ENCODE measurements around the gene GAA. TPM values are rescaled to one million over a fixed set of nuclear protein-coding genes. Genes with fewer than 3 reads are reported as not detected.

Gene GAA
- polyA plus RNA-seq (2012; ENCODE audit: insufficient read depth, insufficient read length, low read depth): 47.0 TPM

DNA sequence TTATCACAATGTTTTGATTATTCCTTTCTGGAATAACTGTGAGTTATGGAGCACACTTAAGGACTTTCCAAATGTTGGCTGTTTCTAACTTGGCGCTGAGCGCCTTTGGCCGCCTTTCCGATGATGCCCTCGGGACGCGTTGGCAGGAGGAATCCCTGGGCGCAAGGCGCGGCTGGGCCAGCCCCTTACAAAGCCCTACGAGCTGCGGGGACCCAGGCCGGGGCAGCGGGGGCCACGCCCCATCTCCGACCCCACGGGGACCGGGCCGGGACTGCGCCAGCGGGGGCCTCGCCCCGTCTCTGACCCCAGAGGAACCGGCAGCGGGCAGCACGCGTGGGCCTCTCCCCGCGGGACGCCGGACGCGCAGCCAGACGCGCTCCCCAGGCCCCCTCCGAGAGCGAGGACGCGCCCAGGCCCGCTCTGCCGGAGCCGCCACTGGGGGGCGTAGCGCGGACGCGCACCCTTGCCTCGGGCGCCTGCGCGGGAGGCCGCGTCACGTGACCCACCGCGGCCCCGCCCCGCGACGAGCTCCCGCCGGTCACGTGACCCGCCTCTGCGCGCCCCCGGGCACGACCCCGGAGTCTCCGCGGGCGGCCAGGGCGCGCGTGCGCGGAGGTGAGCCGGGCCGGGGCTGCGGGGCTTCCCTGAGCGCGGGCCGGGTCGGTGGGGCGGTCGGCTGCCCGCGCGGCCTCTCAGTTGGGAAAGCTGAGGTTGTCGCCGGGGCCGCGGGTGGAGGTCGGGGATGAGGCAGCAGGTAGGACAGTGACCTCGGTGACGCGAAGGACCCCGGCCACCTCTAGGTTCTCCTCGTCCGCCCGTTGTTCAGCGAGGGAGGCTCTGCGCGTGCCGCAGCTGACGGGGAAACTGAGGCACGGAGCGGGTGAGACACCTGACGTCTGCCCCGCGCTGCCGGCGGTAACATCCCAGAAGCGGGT is at the start of gene GAA:
GAA (plus strand) TSS at position 571 of the 935 bp plus-strand sequence. CDS start 3,006 bp downstream, outside the sequence.
- no peaks in the 10 kb centered on the region for H3K27me3 ChIP-seq
- TF ChIP-seq, protein P1, sequence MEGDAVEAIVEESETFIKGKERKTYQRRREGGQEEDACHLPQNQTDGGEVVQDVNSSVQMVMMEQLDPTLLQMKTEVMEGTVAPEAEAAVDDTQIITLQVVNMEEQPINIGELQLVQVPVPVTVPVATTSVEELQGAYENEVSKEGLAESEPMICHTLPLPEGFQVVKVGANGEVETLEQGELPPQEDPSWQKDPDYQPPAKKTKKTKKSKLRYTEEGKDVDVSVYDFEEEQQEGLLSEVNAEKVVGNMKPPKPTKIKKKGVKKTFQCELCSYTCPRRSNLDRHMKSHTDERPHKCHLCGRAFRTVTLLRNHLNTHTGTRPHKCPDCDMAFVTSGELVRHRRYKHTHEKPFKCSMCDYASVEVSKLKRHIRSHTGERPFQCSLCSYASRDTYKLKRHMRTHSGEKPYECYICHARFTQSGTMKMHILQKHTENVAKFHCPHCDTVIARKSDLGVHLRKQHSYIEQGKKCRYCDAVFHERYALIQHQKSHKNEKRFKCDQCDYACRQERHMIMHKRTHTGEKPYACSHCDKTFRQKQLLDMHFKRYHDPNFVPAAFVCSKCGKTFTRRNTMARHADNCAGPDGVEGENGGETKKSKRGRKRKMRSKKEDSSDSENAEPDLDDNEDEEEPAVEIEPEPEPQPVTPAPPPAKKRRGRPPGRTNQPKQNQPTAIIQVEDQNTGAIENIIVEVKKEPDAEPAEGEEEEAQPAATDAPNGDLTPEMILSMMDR (IDR thresholded peaks at IDR 0.05; ENCODE audit: low read depth, low read length): peak; percentile 50
- H3K9me3 ChIP-seq: no peaks in the 10 kb centered on the region
- H3K36me3 ChIP-seq: no peaks in the 10 kb centered on the region
- H3K4me1 ChIP-seq: peaks cover 9% of the 10 kb centered on the region
- H3K4me3 ChIP-seq (ENCODE audit: low read depth, low read length): peak within 1 kb of the TSS; percentile 94
- peak; percentile 95 for DNase-seq

DNA sequence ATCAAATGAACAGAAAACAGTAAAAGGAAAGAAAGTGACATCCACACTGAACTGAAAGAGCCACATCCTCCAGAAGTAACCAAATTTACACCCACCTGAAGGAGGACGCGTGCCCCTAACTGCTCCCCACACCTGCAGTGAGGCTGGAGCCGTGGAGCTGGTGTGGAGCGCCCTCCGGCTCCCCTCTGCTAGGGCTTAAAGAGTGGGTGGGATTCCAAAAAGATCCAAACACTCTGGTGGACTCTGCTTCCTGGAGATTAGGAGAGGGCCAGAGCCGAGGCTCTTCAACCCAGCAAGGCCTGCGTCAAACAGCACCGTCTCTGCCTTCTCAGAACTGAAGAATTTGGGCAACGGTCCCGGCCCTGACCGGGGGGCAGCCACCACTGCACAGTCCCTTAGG is 49.7 kb upstream of the GAA start:
- Histone ChIP-seq H3K27me3 (no peaks in the 10 kb centered on the region), H3K4me1 (0 out of 2 replicates have a peak, but pooled peaks cover 3% of the 10 kb centered on the region), H3K4me3 (ENCODE audit: low read depth, low read length) (no peak overlapping the region), H3K36me3 (no peaks in the 10 kb centered on the region), H3K9me3 (no peaks in the 10 kb centered on the region)
- no peak for DNase-seq
- TF ChIP-seq, protein P1 (IDR thresholded peaks at IDR 0.05; ENCODE audit: low read depth, low read length): no peak

GRCh38 chr17:80053102-80053501 is 48.3 kb upstream of the GAA start:
- Histone ChIP-seq H3K9me3 (no peaks in the 10 kb centered on the region), H3K36me3 (no peaks in the 10 kb centered on the region), H3K27me3 (no peaks in the 10 kb centered on the region), H3K4me1 (no peaks in the 10 kb centered on the region), H3K4me3 (ENCODE audit: low read depth, low read length) (no peak overlapping the region)
- DNase-seq: no peak
- TF ChIP-seq, protein P1 (IDR thresholded peaks at IDR 0.05; ENCODE audit: low read depth, low read length): no peak

GRCh38 chr17:80055597-80055996 is 45.8 kb upstream of the GAA start:
- Histone ChIP-seq H3K27me3 (no peaks in the 10 kb centered on the region), H3K36me3 (no peaks in the 10 kb centered on the region), H3K4me3 (ENCODE audit: low read depth, low read length) (no peak overlapping the region), H3K9me3 (no peaks in the 10 kb centered on the region), H3K4me1 (no peaks in the 10 kb centered on the region)
- DNase-seq: no peak
- TF ChIP-seq, protein P1 (IDR thresholded peaks at IDR 0.05; ENCODE audit: low read depth, low read length): no peak

DNA sequence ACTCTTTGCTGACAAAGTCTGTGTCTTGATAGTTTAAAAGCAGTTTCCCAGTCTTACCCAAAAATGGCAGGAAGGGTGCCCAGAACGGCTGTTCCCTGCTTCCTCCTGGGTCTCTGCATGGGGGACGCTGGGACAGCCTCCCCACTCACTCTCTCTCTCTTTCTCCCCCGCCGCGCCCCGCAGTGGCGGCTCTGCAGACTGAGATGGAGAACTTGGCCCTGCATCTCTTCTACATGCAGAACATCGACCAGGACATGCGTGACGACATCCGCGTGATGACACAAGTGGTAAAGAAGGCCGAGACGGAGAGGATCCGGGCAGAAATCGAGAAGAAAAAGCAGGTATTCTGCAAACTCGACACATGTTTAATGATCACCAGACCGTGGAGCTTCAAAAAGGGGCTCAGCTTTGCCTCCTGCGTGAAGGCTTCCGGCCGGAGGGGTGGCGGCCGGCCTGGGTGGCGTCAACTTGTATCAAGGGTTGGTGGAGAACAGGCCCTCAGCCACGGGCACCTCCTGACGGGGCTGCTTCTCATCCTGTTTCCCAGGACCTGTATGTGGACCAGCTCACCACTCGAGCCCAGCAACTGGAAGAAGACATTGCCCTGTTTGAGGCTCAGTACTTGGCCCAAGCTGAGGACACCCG is 42.9 kb upstream of the GAA start:
- no peaks in the 10 kb centered on the region for H3K9me3 ChIP-seq
- H3K4me1 ChIP-seq: no peaks in the 10 kb centered on the region
- H3K36me3 ChIP-seq: no peaks in the 10 kb centered on the region
- no peaks in the 10 kb centered on the region for H3K27me3 ChIP-seq
- H3K4me3 ChIP-seq (ENCODE audit: low read depth, low read length): no peak overlapping the region
- TF ChIP-seq, protein P1 (IDR thresholded peaks at IDR 0.05; ENCODE audit: low read depth, low read length): no peak
- DNase-seq: no peak

Measured in BE2C (cell line).